WTC11 (cell line): Measurements from ENCODE around the gene RPS6KB2.

Experiments used
- ELF4 ChIP-seq: sonication (generic); formaldehyde crosslinking; IDR thresholded peaks from 2 replicates; pipeline ENCODE4 v1.8.1; 2022; ENCODE audit warnings: low read depth, mild to moderate bottlenecking, moderate library complexity, missing genetic modification reagents
- IRF2 ChIP-seq: sonication (generic); formaldehyde crosslinking; IDR thresholded peaks from 2 replicates; pipeline ENCODE4 v1.8.0; 2022; ENCODE audit warnings: low read depth, missing genetic modification reagents, borderline replicate concordance
- JUN ChIP-seq: sonication (generic); formaldehyde crosslinking; IDR thresholded peaks from 2 replicates; pipeline ENCODE4 v1.8.0; 2023; ENCODE audit warnings: mild to moderate bottlenecking, missing genetic modification reagents
- MYBL2 ChIP-seq: sonication (generic); formaldehyde crosslinking; IDR thresholded peaks from 2 replicates; pipeline ENCODE4 v1.8.1; 2023; ENCODE audit warnings: mild to moderate bottlenecking, moderate library complexity, missing genetic modification reagents
- SP1 ChIP-seq: sonication (generic); formaldehyde crosslinking; conservative IDR thresholded peaks from 2 replicates; pipeline ENCODE4 v1.8.1; 2022; ENCODE audit warnings: missing genetic modification reagents
- ZBTB21 ChIP-seq: sonication (generic); formaldehyde crosslinking; IDR thresholded peaks from 2 replicates; pipeline ENCODE4 v1.8.1; 2023; ENCODE audit warnings: mild to moderate bottlenecking, missing genetic modification reagents, borderline replicate concordance
- ZNF138 ChIP-seq: sonication (generic); formaldehyde crosslinking; conservative IDR thresholded peaks from 2 replicates; pipeline ENCODE4 v1.8.1; 2022; ENCODE audit warnings: mild to moderate bottlenecking, moderate library complexity, missing genetic modification reagents
- TF ChIP-seq, protein P1 (sequence below): fragments of 200-600 bp; IDR thresholded peaks from 2 replicates; pipeline ENCODE4 v1.8.0; 2022; ENCODE audit warnings: antibody characterized with exemption
- TF ChIP-seq, protein P2 (sequence below): fragments of 250-450 bp; sonication (Bioruptor Pico); IDR thresholded peaks from 2 replicates; pipeline ENCODE4 v1.9.0; 2021; ENCODE audit warnings: mild to moderate bottlenecking
- TF ChIP-seq, protein P3 (sequence below): sonication (generic); formaldehyde crosslinking; conservative IDR thresholded peaks from 2 replicates; pipeline ENCODE4 v1.8.1; 2022; ENCODE audit warnings: mild to moderate bottlenecking, missing genetic modification reagents

GRCh38 chr11:67468759-67469507 is 40.6 kb downstream of the RPS6KB2 start, which contains the start of gene TMEM134:
- TF ChIP-seq, protein P1, sequence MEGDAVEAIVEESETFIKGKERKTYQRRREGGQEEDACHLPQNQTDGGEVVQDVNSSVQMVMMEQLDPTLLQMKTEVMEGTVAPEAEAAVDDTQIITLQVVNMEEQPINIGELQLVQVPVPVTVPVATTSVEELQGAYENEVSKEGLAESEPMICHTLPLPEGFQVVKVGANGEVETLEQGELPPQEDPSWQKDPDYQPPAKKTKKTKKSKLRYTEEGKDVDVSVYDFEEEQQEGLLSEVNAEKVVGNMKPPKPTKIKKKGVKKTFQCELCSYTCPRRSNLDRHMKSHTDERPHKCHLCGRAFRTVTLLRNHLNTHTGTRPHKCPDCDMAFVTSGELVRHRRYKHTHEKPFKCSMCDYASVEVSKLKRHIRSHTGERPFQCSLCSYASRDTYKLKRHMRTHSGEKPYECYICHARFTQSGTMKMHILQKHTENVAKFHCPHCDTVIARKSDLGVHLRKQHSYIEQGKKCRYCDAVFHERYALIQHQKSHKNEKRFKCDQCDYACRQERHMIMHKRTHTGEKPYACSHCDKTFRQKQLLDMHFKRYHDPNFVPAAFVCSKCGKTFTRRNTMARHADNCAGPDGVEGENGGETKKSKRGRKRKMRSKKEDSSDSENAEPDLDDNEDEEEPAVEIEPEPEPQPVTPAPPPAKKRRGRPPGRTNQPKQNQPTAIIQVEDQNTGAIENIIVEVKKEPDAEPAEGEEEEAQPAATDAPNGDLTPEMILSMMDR = no peak
- TF ChIP-seq IRF2 (no peak), JUN (CRISPR knock-in tag) (no peak), ZBTB21 (CRISPR knock-in tag) (no peak), SP1 (CRISPR knock-in tag) (peak; percentile 100), ZNF138 (CRISPR knock-in tag) (no peak), ELF4 (CRISPR knock-in tag) (no peak), MYBL2 (no peak)
- TF ChIP-seq, protein P2, sequence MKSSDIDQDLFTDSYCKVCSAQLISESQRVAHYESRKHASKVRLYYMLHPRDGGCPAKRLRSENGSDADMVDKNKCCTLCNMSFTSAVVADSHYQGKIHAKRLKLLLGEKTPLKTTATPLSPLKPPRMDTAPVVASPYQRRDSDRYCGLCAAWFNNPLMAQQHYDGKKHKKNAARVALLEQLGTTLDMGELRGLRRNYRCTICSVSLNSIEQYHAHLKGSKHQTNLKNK (CRISPR knock-in tag) = peak; percentile 25; the same call in 1 of the 2 replicates
- TF ChIP-seq, protein P3, sequence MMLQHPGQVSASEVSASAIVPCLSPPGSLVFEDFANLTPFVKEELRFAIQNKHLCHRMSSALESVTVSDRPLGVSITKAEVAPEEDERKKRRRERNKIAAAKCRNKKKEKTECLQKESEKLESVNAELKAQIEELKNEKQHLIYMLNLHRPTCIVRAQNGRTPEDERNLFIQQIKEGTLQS (CRISPR knock-in tag) = no peak
